ENCODE data around the gene PTPRM. TPM values are rescaled to one million over a fixed set of nuclear protein-coding genes. Genes with fewer than 3 reads are reported as not detected.

Gene PTPRM
- total RNA-seq, 1 experiment from 2014 or later: not detected

GRCh38 chr18:7619676-7620075 lies 52.6 kb downstream of the PTPRM start:
- no peak for DNase-seq (ENCODE audit: low spot score)
- no TSS peak for BruUV-seq (replicated peaks)
- no peaks in the 10 kb centered on the region for H3K4me1 ChIP-seq (ENCODE audit: insufficient read depth, low read length, poor library complexity, severe bottlenecking)
- H3K27me3 ChIP-seq (replicated peaks; ENCODE audit: insufficient read depth, low read depth, low read length, poor library complexity): no peaks in the 10 kb centered on the region
- no peak overlapping the region for H3K27ac ChIP-seq (ENCODE audit: low read depth, low read length, poor library complexity, severe bottlenecking)
- peaks cover 8% of the 10 kb centered on the region for H3K9me3 ChIP-seq (ENCODE audit: low read depth, low read length, poor library complexity, severe bottlenecking)
- CTCF ChIA-PET: no interaction called here
- TF ChIP-seq EZH2 (IDR thresholded peaks at IDR 0.05; ENCODE audit: borderline replicate concordance, low read depth, low read length, poor library complexity, severe bottlenecking) (no peak), CTCF (conservative IDR thresholded peaks at IDR 0.05; ENCODE audit: low read depth, low read length) (no peak)
- intact Hi-C loops (cut with micrococcal nuclease; ENCODE audit: unreplicated experiment): no loop called here
- no peak overlapping the region for H3K4me3 ChIP-seq (ENCODE audit: low read depth, low read length, poor library complexity, severe bottlenecking)
- POLR2A ChIA-PET (ENCODE audit: low non-redundant PET): no interaction called here
- no peaks in the 10 kb centered on the region for H3K36me3 ChIP-seq (ENCODE audit: insufficient read depth, low read length, poor library complexity, severe bottlenecking)

- CTCF ChIA-PET: interaction anchor here (0.6 kb wide), 1 partner anchor 23 kb away, joined by 5 read pairs; no protein-coding TSS in a partner anchor
Observed at GRCh38 chr18:7622721-7623120, 55.6 kb downstream of the PTPRM start.

GRCh38 chr18:7623681-7624080 lies 56.6 kb downstream of the PTPRM start:
- no TSS peak for BruUV-seq (replicated peaks)
- Histone ChIP-seq H3K36me3 (ENCODE audit: insufficient read depth, low read length, poor library complexity, severe bottlenecking) (no peaks in the 10 kb centered on the region), H3K4me1 (ENCODE audit: insufficient read depth, low read length, poor library complexity, severe bottlenecking) (no peaks in the 10 kb centered on the region), H3K4me3 (ENCODE audit: low read depth, low read length, poor library complexity, severe bottlenecking) (no peak overlapping the region), H3K9me3 (ENCODE audit: low read depth, low read length, poor library complexity, severe bottlenecking) (peaks cover 18% of the 10 kb centered on the region), H3K27me3 (replicated peaks; ENCODE audit: insufficient read depth, low read depth, low read length, poor library complexity) (no peaks in the 10 kb centered on the region), H3K27ac (ENCODE audit: low read depth, low read length, poor library complexity, severe bottlenecking) (no peak overlapping the region)
- ChIA-PET CTCF (no interaction called here), POLR2A (ENCODE audit: low non-redundant PET) (no interaction called here)
- TF ChIP-seq EZH2 (IDR thresholded peaks at IDR 0.05; ENCODE audit: borderline replicate concordance, low read depth, low read length, poor library complexity, severe bottlenecking) (no peak), CTCF (conservative IDR thresholded peaks at IDR 0.05; ENCODE audit: low read depth, low read length) (no peak)
- intact Hi-C loops (cut with micrococcal nuclease; ENCODE audit: unreplicated experiment): no loop called here
- DNase-seq (ENCODE audit: low spot score): no peak

More at GRCh38 chr18:7622721-7623120, 55.6 kb downstream of the PTPRM start:
- Histone ChIP-seq H3K9me3 (ENCODE audit: low read depth, low read length, poor library complexity, severe bottlenecking) (peaks cover 16% of the 10 kb centered on the region), H3K36me3 (ENCODE audit: insufficient read depth, low read length, poor library complexity, severe bottlenecking) (no peaks in the 10 kb centered on the region), H3K4me1 (ENCODE audit: insufficient read depth, low read length, poor library complexity, severe bottlenecking) (no peaks in the 10 kb centered on the region), H3K27me3 (replicated peaks; ENCODE audit: insufficient read depth, low read depth, low read length, poor library complexity) (no peaks in the 10 kb centered on the region), H3K4me3 (ENCODE audit: low read depth, low read length, poor library complexity, severe bottlenecking) (no peak overlapping the region), H3K27ac (ENCODE audit: low read depth, low read length, poor library complexity, severe bottlenecking) (no peak overlapping the region)
- no peak for DNase-seq (ENCODE audit: low spot score)
- POLR2A ChIA-PET (ENCODE audit: low non-redundant PET): no interaction called here
- intact Hi-C loops (cut with micrococcal nuclease; ENCODE audit: unreplicated experiment): no loop called here
- BruUV-seq (replicated peaks): no TSS peak
- TF ChIP-seq EZH2 (IDR thresholded peaks at IDR 0.05; ENCODE audit: borderline replicate concordance, low read depth, low read length, poor library complexity, severe bottlenecking) (no peak), CTCF (conservative IDR thresholded peaks at IDR 0.05; ENCODE audit: low read depth, low read length) (no peak)
